K562 (cell line): ENCODE measurements around the gene ZNF740. TPM values are rescaled to one million over a fixed set of nuclear protein-coding genes. Genes with fewer than 3 reads are reported as not detected.

Experiments used
- ATAC-seq: fragments of 200-7000 bp; cut with Tn5 transposase; 3 replicates; pipeline ENCODE4 v1.9.1; 2020; ENCODE audit warnings: moderate library complexity
- BruUV-seq: library from RNA; stranded (reverse); fragments of 400-500 nt; replicated peaks from 2 replicates; lab custom pipeline; 2021; lab: Mats Ljungman, UMichigan
- CTCF ChIA-PET: fragments of 300-600 bp; formaldehyde crosslinking; extraction: SDS; loops from one replicate; lab custom pipeline; 2021; ENCODE audit warnings: low intra/inter-chr PET ratio; lab: Yijun Ruan, JAX
- POLR2A ChIA-PET: fragments of 300-600, 350-650 bp; sonication (Branson Sonifier 250); formaldehyde crosslinking; extraction: SDS; loops from one replicate; lab custom pipeline; 2021; ENCODE audit warnings: antibody characterized with exemption, inconsistent platforms; lab: Yijun Ruan, JAX
- DNase-seq, 4 experiments: peaks; one replicate each; pipeline versions ENCODE4 v3.0.0 to v3.0.0-alpha.2; 2011 to 2018; ENCODE audit warnings: low spot score in 3 of 4, mixed read lengths in 3 of 4; ENCODE audit errors: extremely low read depth in 1 of 4
- FAIRE-seq: peaks from 2 replicates; lab custom pipeline; 2011; peaks lifted over from hg19 to GRCh38; lab: Jason Lieb, UNC
- H2AFZ ChIP-seq: 2 replicates; pipeline ENCODE4 v1.6.0; 2011; ENCODE audit warnings: low read depth, low read length, control low read depth, inconsistent platforms
- H3K27ac ChIP-seq: fragments of 200-600 bp; 3 replicates; pipeline ENCODE4 v1.8.0; 2011; ENCODE audit warnings: low read depth, mild to moderate bottlenecking, control low read depth, inconsistent platforms, low read length, moderate library complexity, mixed read lengths; ENCODE audit errors: extremely low read depth
- H3K27me3 ChIP-seq, 2 experiments: fragments of 300-600 bp in 1 of 2; 2 replicates in 1 of 2; 3 replicates in 1 of 2; pipeline versions ENCODE4 v1.6.0 to v1.8.0; 2011; ENCODE audit warnings: inconsistent platforms in 2 of 2, low read length in 2 of 2, mild to moderate bottlenecking in 1 of 2, mixed read lengths in 1 of 2, moderate library complexity in 1 of 2; ENCODE audit not compliant: control insufficient read depth in 2 of 2, insufficient read depth in 2 of 2
- H3K36me3 ChIP-seq: fragments of 300-600 bp; 3 replicates; pipeline ENCODE4 v1.8.0; 2011; ENCODE audit warnings: mild to moderate bottlenecking, low read length, inconsistent platforms; ENCODE audit not compliant: control insufficient read depth, insufficient read depth
- H3K4me1 ChIP-seq, 2 experiments: fragments of 200-600 bp in 1 of 2; replicated peaks in 1 of 2; 2 replicates in 1 of 2; 3 replicates in 1 of 2; pipeline versions ENCODE4 v1.5.1 to v1.8.0; 2011; ENCODE audit warnings: inconsistent platforms in 2 of 2, low read length in 2 of 2, mild to moderate bottlenecking in 1 of 2, mixed read lengths in 1 of 2, moderate library complexity in 1 of 2; ENCODE audit not compliant: control insufficient read depth in 2 of 2, insufficient read depth in 2 of 2
- H3K4me2 ChIP-seq: 2 replicates; pipeline ENCODE4 v1.6.1; 2011; ENCODE audit warnings: low read length, control low read depth, inconsistent platforms, mixed read lengths; ENCODE audit not compliant: insufficient read depth
- H3K4me3 ChIP-seq: fragments of 200-600 bp; sonication (generic), shearing (Covaris generic); 2 replicates; pipeline ENCODE4 v1.5.1; 2016; ENCODE audit warnings: control low read depth, inconsistent platforms
- H3K79me2 ChIP-seq: fragments of 200-600 bp; 3 replicates; pipeline ENCODE4 v1.8.0; 2011; ENCODE audit warnings: low read length, inconsistent platforms; ENCODE audit not compliant: control insufficient read depth, insufficient read depth
- H3K9ac ChIP-seq, 2 experiments: 2 replicates each; pipeline versions ENCODE4 v1.6.0 to v1.6.1; 2011; ENCODE audit warnings: low read depth in 2 of 2, low read length in 2 of 2, control low read depth in 1 of 2, inconsistent platforms in 1 of 2, mild to moderate bottlenecking in 1 of 2, mixed read lengths in 1 of 2; ENCODE audit not compliant: insufficient read depth in 1 of 2
- H3K9me1 ChIP-seq: one replicate; pipeline ENCODE4 v1.6.0; 2011; ENCODE audit warnings: inconsistent platforms, mild to moderate bottlenecking, low read length, moderate library complexity; ENCODE audit not compliant: control insufficient read depth, insufficient read depth
- H3K9me3 ChIP-seq: replicated peaks from 2 replicates; pipeline ENCODE4 v1.5.1; 2011; ENCODE audit warnings: low read depth, low read length, inconsistent platforms; ENCODE audit not compliant: control insufficient read depth, insufficient read depth
- H4K20me1 ChIP-seq: replicated peaks from 2 replicates; pipeline ENCODE4 v1.6.1; 2011; ENCODE audit warnings: low read length, inconsistent platforms, mixed read lengths; ENCODE audit not compliant: control insufficient read depth, insufficient read depth
- ATF1 ChIP-seq, 2 experiments: fragments of 450-650 bp in 1 of 2; IDR thresholded peaks; 2 replicates each; pipeline ENCODE4 v1.6.1; 2016; ENCODE audit warnings: missing compliant biosample characterization in 1 of 2, missing genetic modification characterization in 1 of 2
- ATF6 ChIP-seq: sonication (generic); formaldehyde crosslinking; IDR thresholded peaks from 2 replicates; pipeline ENCODE4 v1.4.0; 2020; ENCODE audit warnings: mild to moderate bottlenecking, missing genetic modification reagents
- BHLHE40 ChIP-seq: IDR thresholded peaks from 2 replicates; pipeline ENCODE4 v1.6.1; 2011; ENCODE audit warnings: low read length, improper control_type of control experiment
- E2F8 ChIP-seq: fragments of 450-650 bp; IDR thresholded peaks from 2 replicates; pipeline ENCODE4 v1.7.1; 2018; ENCODE audit warnings: mild to moderate bottlenecking, low read depth; ENCODE audit not compliant: partially characterized antibody
- FOXJ3 ChIP-seq: sonication (generic); formaldehyde crosslinking; IDR thresholded peaks from 2 replicates; pipeline ENCODE4 v1.4.0; 2020; ENCODE audit warnings: mild to moderate bottlenecking, missing genetic modification reagents
- GTF2A2 ChIP-seq: IDR thresholded peaks from 2 replicates; pipeline ENCODE4 v1.6.1; 2016; ENCODE audit warnings: mild to moderate bottlenecking, missing genetic modification characterization, missing compliant biosample characterization
- KLF10 ChIP-seq: fragments of 250-450 bp; sonication (Bioruptor Pico); IDR thresholded peaks from 2 replicates; pipeline ENCODE4 v1.6.1; 2021; ENCODE audit warnings: matching md5 sums
- NFATC3 ChIP-seq: fragments of 450-650 bp; IDR thresholded peaks from 2 replicates; pipeline ENCODE4 v1.6.1; 2017; ENCODE audit warnings: mild to moderate bottlenecking
- NONO ChIP-seq, 2 experiments: fragments of 200-400 bp in 1 of 2; fragments of 450-650 bp in 1 of 2; formaldehyde crosslinking in 1 of 2; IDR thresholded peaks; 2 replicates each; pipeline ENCODE4 v1.6.1; 2017; ENCODE audit warnings: low read depth in 2 of 2, mild to moderate bottlenecking in 2 of 2, moderate library complexity in 2 of 2, low read length in 1 of 2
- RFX5 ChIP-seq: IDR thresholded peaks from 2 replicates; pipeline ENCODE4 v1.6.1; 2011; ENCODE audit warnings: low read depth, mild to moderate bottlenecking, improper control_type of control experiment, low read length
- RUNX1 ChIP-seq: sonication (generic); IDR thresholded peaks from 2 replicates; pipeline ENCODE4 v1.6.1; 2016; ENCODE audit warnings: antibody characterized with exemption, low read depth
- SP1 ChIP-seq: sonication (generic); formaldehyde crosslinking; IDR thresholded peaks from 2 replicates; pipeline ENCODE4 v1.8.1; 2022; ENCODE audit warnings: mild to moderate bottlenecking, missing genetic modification reagents
- TBL1XR1 ChIP-seq, 2 experiments: IDR thresholded peaks; 2 replicates each; pipeline ENCODE4 v1.6.1; 2012; ENCODE audit warnings: improper control_type of control experiment in 2 of 2, low read length in 2 of 2, mild to moderate bottlenecking in 1 of 2
- TRIM28 ChIP-seq: fragments of 450-650 bp; IDR thresholded peaks from 2 replicates; pipeline ENCODE4 v1.6.1; 2017
- VEZF1 ChIP-seq: fragments of 200-800 bp; sonication (Bioruptor generic); IDR thresholded peaks from 2 replicates; pipeline ENCODE4 v1.6.1; 2017; ENCODE audit warnings: missing genetic modification characterization, missing compliant biosample characterization
- ZNF57 ChIP-seq: fragments of 450-650 bp; formaldehyde crosslinking; IDR thresholded peaks from 2 replicates; pipeline ENCODE4 v1.4.0; 2020; ENCODE audit warnings: mild to moderate bottlenecking, moderate library complexity
- ZNF707 ChIP-seq: fragments of 250-450 bp; sonication (Bioruptor Pico); conservative IDR thresholded peaks from 2 replicates; pipeline ENCODE4 v1.8.0; 2022; ENCODE audit warnings: inconsistent platforms, mild to moderate bottlenecking, moderate library complexity
- whole genome bisulfite sequencing: fragments of 100-300 bp; shearing (Covaris generic); methylation state at CpG from one replicate; pipeline ENCODE4 v1.1.6; 2016; ENCODE audit warnings: low coverage, mixed read lengths; ENCODE audit not compliant: insufficient coverage; ENCODE audit errors: missing lambda C conversion rate; 5-methylcytosine and 5-hydroxymethylcytosine counted together
- in situ Hi-C: fragments of 300-500 bp; cut with MboI; formaldehyde crosslinking; loops from 4 replicates; pipeline ENCODE4 v1.15.0; 2018; ENCODE audit warnings: inconsistent platforms, mixed read lengths
- intact Hi-C: fragments of 100-400 bp; cut with micrococcal nuclease; formaldehyde crosslinking; loops from 2 replicates; pipeline ENCODE4 v1.14.2; 2022
- polyA plus RNA-seq, 8 experiments: library from polyadenylated mRNA; depleted of rRNA in 4 of 8; stranded (reverse) in 5 of 8; unstranded in 3 of 8; fragments of >200 nt; fragmentation: Nextera tagmentation in 2 of 8; fragmentation: Illumina TruSeq in 1 of 8; extraction: Ambion mirVana in 2 of 8; extraction: Trizol in 1 of 8; gene quantifications; 2 replicates each; pipeline versions ENCODE4 v1.2.1 to v1.2.3, GENCODE V29; 2011 to 2014; ENCODE audit warnings: inconsistent platforms in 1 of 8, missing spikeins in 1 of 8
- total RNA-seq, 7 experiments: library from RNA; depleted of rRNA in 6 of 7; stranded (reverse); fragments of >200 nt in 6 of 7; fragmentation: Illumina TruSeq in 2 of 7; extraction: Trizol in 2 of 7; gene quantifications; 2 replicates each; pipeline versions ENCODE4 v1.2.1 to v1.2.3, GENCODE V29; 2011 to 2021; ENCODE audit warnings: low replicate concordance in 1 of 7

ZNF740 gene
- total and polyA plus RNA-seq, 9 of the 15 experiments (the other 6 are each of a cell fraction or from before 2014, with no cell fraction given): 0.57 to 46.4 (median 18.6) TPM

GRCh38 chr12:53213348-53213747 is 32.8 kb downstream of the ZNF740 start:
- H2AFZ ChIP-seq: peak overlapping the region; percentile 68
- no peak overlapping the region for H3K9ac ChIP-seq
- no peaks in the 10 kb centered on the region for H3K9me1 ChIP-seq
- H3K36me3 ChIP-seq: peaks cover 40% of the 10 kb centered on the region
- FAIRE-seq (peak; percentile 62), DNase-seq (peak; percentile 79 to 87 (median 83)), ATAC-seq (peak; percentile 94)
- WGBS: 9% methylated on average over 14 of the region's 14 CpGs
- no TSS peak for BruUV-seq
- ChIA-PET CTCF (interaction anchor here (0.6 to 4.5 kb wide), 7 partner anchors 38 to 132 kb away, joined by 3 to 41 read pairs (median 4); partner anchors contain the start of gene ESPL1), POLR2A (interaction anchor here (0.9 to 2.1 kb wide), 7 partner anchors 32 to 109 kb away, joined by 3 to 6 read pairs (median 5); partner anchors contain the start of genes CSAD, PFDN5 and ZNF740)
- no peaks in the 10 kb centered on the region for H4K20me1 ChIP-seq
- no peaks in the 10 kb centered on the region for H3K27me3 ChIP-seq
- intact Hi-C loops: loop anchor here (1.0 to 2.0 kb wide), 4 partner anchors 38 to 295 kb away; partner anchors contain the start of gene ESPL1
- H3K27ac ChIP-seq: no peak overlapping the region
- no peak overlapping the region for H3K4me3 ChIP-seq
- in situ Hi-C loops: loop anchor here (5.0 kb wide), 1 partner anchor 74 kb away; no protein-coding TSS in a partner anchor
- H3K4me2 ChIP-seq: peak overlapping the region; percentile 19; the same call in 1 of the 2 replicates
- peaks cover 20 to 38% of the 10 kb centered on the region in 2 experiments for H3K4me1 ChIP-seq
- H3K9me3 ChIP-seq: no peaks in the 10 kb centered on the region
- peaks cover 11% of the 10 kb centered on the region; the same call in 2 of the 3 replicates for H3K79me2 ChIP-seq
- no peak for TF ChIP-seq TRIM28
- TF ChIP-seq E2F8: no peak
- no peak for TF ChIP-seq FOXJ3 (CRISPR knock-in tag)
- TF ChIP-seq RUNX1: 0 out of 2 replicates have a peak, but pooled peaks have one; percentile 39
- no peak for TF ChIP-seq ZNF57 (CRISPR knock-in tag)
- no peak for TF ChIP-seq NFATC3
- 0 out of 2 replicates have a peak, but pooled peaks have one; percentile 21 for TF ChIP-seq RFX5
- TF ChIP-seq NONO (IDR thresholded peaks at IDR 0.05; ENCODE audit: low read depth in 2 of 2, low read length in 1 of 2): no peak
- TF ChIP-seq ZNF707 (CRISPR knock-in tag): no peak
- TF ChIP-seq GTF2A2 (tag): no peak
- no peak for TF ChIP-seq SP1 (CRISPR knock-in tag)
- no peak for TF ChIP-seq ATF6 (CRISPR knock-in tag)
- no peak for TF ChIP-seq ATF1 (CRISPR knock-in tag; IDR thresholded peaks at IDR 0.05)
- 0 out of 2 replicates have a peak, but pooled peaks have one; percentile 22 for TF ChIP-seq ATF1 (tag; IDR thresholded peaks at IDR 0.05)
- TF ChIP-seq BHLHE40: 0 out of 2 replicates have a peak, but pooled peaks have one; percentile 5
- peak; percentile 34; the same call in 1 of the 2 replicates for TF ChIP-seq VEZF1 (CRISPR knock-in tag)
- TF ChIP-seq TBL1XR1 (IDR thresholded peaks at IDR 0.05; ENCODE audit: low read length in 2 of 2): 0 out of 4 replicates have a peak, but pooled peaks of 1 of the 2 experiments have one; percentile 31
- no peak for TF ChIP-seq KLF10 (CRISPR knock-in tag)
